Stomach smooth muscle (tissue), 2 donors: ENCODE data around the gene GTF3C2.

Experiments
- H3K27ac ChIP-seq: one replicate; pipeline ENCODE4 v1.7.0; 2013; ENCODE audit warnings: mild to moderate bottlenecking, low read length, inconsistent platforms
- H3K27me3 ChIP-seq, 2 donors: one replicate each; pipeline ENCODE4 v1.7.0; 2013; ENCODE audit warnings: low read length in 2 of 2; ENCODE audit not compliant: insufficient read depth in 2 of 2, control insufficient read depth in 1 of 2
- H3K36me3 ChIP-seq, 2 donors: one replicate each; pipeline ENCODE4 v1.7.0; 2013; ENCODE audit warnings: low read length in 2 of 2; ENCODE audit not compliant: control insufficient read depth in 2 of 2, insufficient read depth in 2 of 2
- H3K4me1 ChIP-seq: one replicate; pipeline ENCODE4 v1.7.0; 2013; ENCODE audit warnings: low read length; ENCODE audit not compliant: control insufficient read depth, insufficient read depth
- H3K4me3 ChIP-seq, 2 donors: one replicate each; pipeline ENCODE4 v1.7.0; 2013; ENCODE audit warnings: low read length in 2 of 2
- H3K9ac ChIP-seq, 2 donors: one replicate each; pipeline ENCODE4 v1.7.0; 2013; ENCODE audit warnings: low read length in 2 of 2, mild to moderate bottlenecking in 1 of 2
- H3K9me3 ChIP-seq, 2 donors: one replicate each; pipeline ENCODE4 v1.7.0; 2013; ENCODE audit warnings: low read length in 2 of 2; ENCODE audit not compliant: control insufficient read depth in 2 of 2
- donor health status: healthy.
- donor health status: Pancreatic carcinoma.

The GTF3C2 gene

GRCh38 chr2:27356382-27357181, at the start of gene GTF3C2:
GTF3C2 (minus strand) TSS chr2:27356764; CDS start chr2:27343554, 13,210 bp downstream.
- H3K27ac ChIP-seq: peak within 1 kb of the TSS; percentile 80
- H3K9me3 ChIP-seq: no peaks in the 10 kb centered on the region
- no peaks in the 10 kb centered on the region for H3K36me3 ChIP-seq
- peaks cover 17% of the 10 kb centered on the region for H3K4me1 ChIP-seq
- peak within 1 kb of the TSS; percentile 85 to 99 for H3K4me3 ChIP-seq
- H3K9ac ChIP-seq: peak within 1 kb of the TSS; percentile 77 to 93
- H3K27me3 ChIP-seq: no peaks in the 10 kb centered on the region

- H3K27me3 ChIP-seq: no peaks in the 10 kb centered on the region
- H3K9ac ChIP-seq: no peak overlapping the region
- no peaks in the 10 kb centered on the region for H3K9me3 ChIP-seq
- no peaks in the 10 kb centered on the region for H3K4me1 ChIP-seq
- no peak overlapping the region for H3K27ac ChIP-seq
- no peak overlapping the region for H3K4me3 ChIP-seq
- no peaks in the 10 kb centered on the region for H3K36me3 ChIP-seq
Measured at GRCh38 chr2:27400348-27401135, 44.0 kb upstream of the GTF3C2 start.

GRCh38 chr2:27398962-27399361, 42.4 kb upstream of the GTF3C2 start:
- Histone ChIP-seq H3K9me3 (no peaks in the 10 kb centered on the region), H3K4me1 (no peaks in the 10 kb centered on the region), H3K27me3 (no peaks in the 10 kb centered on the region), H3K36me3 (no peaks in the 10 kb centered on the region), H3K9ac (no peak overlapping the region), H3K4me3 (no peak overlapping the region), H3K27ac (no peak overlapping the region)

GRCh38 chr2:27393225-27393624, 36.7 kb upstream of the GTF3C2 start:
- Histone ChIP-seq H3K27ac (no peak overlapping the region), H3K4me3 (no peak overlapping the region), H3K36me3 (peaks cover 0 to 2% of the 10 kb centered on the region in 2 donors), H3K9ac (no peak overlapping the region), H3K9me3 (no peaks in the 10 kb centered on the region), H3K4me1 (no peaks in the 10 kb centered on the region), H3K27me3 (no peaks in the 10 kb centered on the region)

GRCh38 chr2:27390822-27391679, 34.5 kb upstream of the GTF3C2 start:
- Histone ChIP-seq H3K27ac (no peak overlapping the region), H3K9ac (no peak overlapping the region)

GRCh38 chr2:27381577-27382181, 25.1 kb upstream of the GTF3C2 start:
- no peaks in the 10 kb centered on the region for H3K9me3 ChIP-seq
- peak overlapping the region in 1 of 2 donors; percentile 21 for H3K9ac ChIP-seq
- peaks cover 27 to 48% of the 10 kb centered on the region in 2 donors for H3K36me3 ChIP-seq

More at GRCh38 chr2:27390822-27391679, 34.5 kb upstream of the GTF3C2 start:
- no peaks in the 10 kb centered on the region for H3K4me1 ChIP-seq
- H3K4me3 ChIP-seq: no peak overlapping the region
- no peaks in the 10 kb centered on the region for H3K27me3 ChIP-seq
- no peaks in the 10 kb centered on the region for H3K9me3 ChIP-seq
- peaks cover 1 to 2% of the 10 kb centered on the region in 2 donors for H3K36me3 ChIP-seq

GRCh38 chr2:27380626-27381545, 24.3 kb upstream of the GTF3C2 start, which contains the start of gene ZNF513:
ZNF513 (minus strand) TSS chr2:27380734; CDS start chr2:27380526, 208 bp downstream.
- H3K36me3 ChIP-seq: peaks cover 35 to 54% of the 10 kb centered on the region in 2 donors

More at GRCh38 chr2:27381577-27382181, 25.1 kb upstream of the GTF3C2 start:
- Histone ChIP-seq H3K27ac (peak overlapping the region; percentile 94), H3K27me3 (no peaks in the 10 kb centered on the region), H3K4me1 (peaks cover 21% of the 10 kb centered on the region), H3K4me3 (peak overlapping the region in 1 of 2 donors; percentile 83)

GRCh38 chr2:27379836-27380625, 23.5 kb upstream of the GTF3C2 start:
- peak overlapping the region; percentile 80 for H3K27ac ChIP-seq
- H3K36me3 ChIP-seq: peaks cover 38 to 57% of the 10 kb centered on the region in 2 donors
- H3K4me1 ChIP-seq: peaks cover 21% of the 10 kb centered on the region
- H3K27me3 ChIP-seq: no peaks in the 10 kb centered on the region
- no peaks in the 10 kb centered on the region for H3K9me3 ChIP-seq
- peak overlapping the region; percentile 65 to 83 for H3K4me3 ChIP-seq
- peak overlapping the region; percentile 75 to 92 for H3K9ac ChIP-seq

More at GRCh38 chr2:27380626-27381545, 24.3 kb upstream of the GTF3C2 start, which contains the start of gene ZNF513:
- H3K27ac ChIP-seq: peak within 1 kb of the TSS; percentile 94
- H3K4me1 ChIP-seq: peaks cover 21% of the 10 kb centered on the region
- peak within 1 kb of the TSS; percentile 88 to 92 for H3K9ac ChIP-seq
- peak within 1 kb of the TSS; percentile 83 for H3K4me3 ChIP-seq
- no peaks in the 10 kb centered on the region for H3K9me3 ChIP-seq
- H3K27me3 ChIP-seq: no peaks in the 10 kb centered on the region
